GM19238 (cell line): ENCODE measurements around the gene RGS11.
A peak's percentile ranks its signal among the peaks of the same experiment; 100 is the strongest.
"Not testable (repeated sequence)": the region's sequence is repeated elsewhere in the genome, so short reads cannot be mapped to it uniquely, and the experiment has no call there.

Source experiments
- DNase-seq: peaks from one replicate; pipeline ENCODE4 v3.0.0; 2011; ENCODE audit warnings: low spot score; ENCODE audit not compliant: insufficient read length

Gene RGS11

DNA sequence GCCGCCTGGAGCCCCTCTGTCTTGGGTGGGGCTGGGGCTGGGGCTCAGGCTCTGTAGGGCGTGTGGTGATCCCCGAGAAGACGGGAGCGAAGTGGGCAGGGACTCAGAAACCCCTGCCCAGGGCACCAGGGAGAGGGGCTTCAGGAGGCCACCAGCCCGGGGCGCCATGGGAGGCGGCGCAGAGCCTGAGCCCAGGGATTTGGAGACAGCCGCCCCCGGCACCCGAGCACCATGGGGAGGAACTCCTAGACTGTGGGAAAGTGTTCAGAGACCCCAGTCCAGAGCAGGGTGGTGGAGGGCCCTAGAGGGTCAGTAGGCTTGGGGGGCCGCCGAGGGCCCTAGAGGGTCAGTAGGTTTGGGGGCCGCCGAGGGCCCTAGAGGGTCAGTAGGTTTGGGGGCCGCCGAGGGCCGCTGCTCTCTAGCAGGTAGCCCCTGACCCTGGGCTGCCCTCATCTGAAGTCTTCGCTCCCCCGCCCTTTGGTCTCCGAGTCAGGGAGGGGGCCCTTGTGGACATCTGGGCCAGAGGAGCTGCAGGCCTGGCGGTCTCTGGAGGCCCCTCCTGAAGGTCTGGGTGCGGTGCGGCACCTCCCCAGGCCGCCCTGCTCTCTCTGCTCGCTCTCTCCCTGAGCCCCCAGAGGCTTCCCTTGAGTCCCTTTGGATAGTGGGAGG lies 5.4 kb upstream of the RGS11 start:
- DNase-seq: no peak

DNA sequence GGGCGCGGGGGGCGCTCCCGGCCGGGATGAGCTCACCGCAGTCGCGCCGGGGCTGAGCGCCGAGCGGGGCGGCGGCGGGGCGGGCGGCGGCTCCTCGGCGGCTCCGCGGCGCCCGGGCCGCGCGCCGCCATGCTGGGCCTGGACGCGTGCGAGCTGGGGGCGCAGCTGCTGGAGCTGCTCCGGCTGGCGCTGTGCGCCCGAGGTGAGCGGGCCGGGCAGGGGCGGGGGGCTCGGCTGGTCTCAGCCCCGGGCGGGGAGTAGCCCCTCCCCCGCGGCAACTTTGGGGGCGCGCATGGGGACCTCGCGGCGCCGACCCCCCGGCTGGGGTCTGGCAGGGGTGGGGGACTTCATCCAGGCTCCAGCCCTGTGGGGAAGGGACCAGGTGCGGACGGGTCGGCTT lies 4.8 kb upstream of the RGS11 start, which contains the start of gene ARHGDIG:
TSS of gene ARHGDIG (plus strand) at position 40 of the 400 bp plus-strand sequence. CDS start at position 130, 90 bp downstream.
- DNase-seq: no peak

DNA sequence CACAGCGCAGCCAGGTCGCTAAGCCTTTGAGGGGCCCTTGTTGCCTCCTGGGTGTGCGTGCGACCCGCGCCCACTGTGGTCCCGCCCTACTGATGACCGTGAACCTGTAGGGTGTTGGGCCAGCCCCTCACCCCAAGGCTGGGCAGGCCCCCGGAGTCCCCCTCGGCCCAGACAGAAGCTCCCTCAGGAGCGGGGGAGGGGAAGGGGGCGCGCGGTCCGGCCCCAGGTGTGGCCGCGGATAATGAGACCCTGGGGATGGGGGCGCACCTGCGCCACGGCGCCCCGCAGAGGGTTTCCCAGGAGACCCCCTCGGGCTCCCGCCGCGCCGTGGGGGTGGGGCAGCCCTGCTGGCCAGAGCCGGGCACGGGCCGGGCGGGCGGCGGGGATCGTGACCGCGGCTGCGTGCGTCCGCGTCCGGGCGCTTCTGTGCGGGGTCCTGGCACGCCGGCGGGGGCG lies 4.3 kb upstream of the RGS11 start:
- DNase-seq: no peak

DNA sequence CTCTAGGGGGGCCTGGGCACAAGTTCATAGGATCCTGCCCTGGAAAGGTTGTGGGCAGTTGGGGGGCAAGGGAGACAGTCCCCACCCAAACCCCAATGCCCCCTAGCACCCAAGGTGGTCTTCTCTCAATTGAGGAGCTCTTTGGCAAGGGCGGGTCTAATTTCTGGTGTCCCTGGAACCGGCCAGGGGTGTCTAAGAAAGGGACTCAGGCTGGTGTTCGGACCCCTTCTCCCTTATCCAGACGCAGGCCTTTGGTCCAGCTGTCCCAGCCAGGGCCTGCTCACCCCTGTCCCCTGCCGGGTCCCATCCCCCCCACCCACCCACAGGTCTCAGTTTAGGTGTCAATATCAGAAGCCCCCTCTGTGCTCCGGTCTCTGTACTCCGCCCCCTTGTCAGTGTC lies 3.8 kb upstream of the RGS11 start:
- no peak for DNase-seq

DNA sequence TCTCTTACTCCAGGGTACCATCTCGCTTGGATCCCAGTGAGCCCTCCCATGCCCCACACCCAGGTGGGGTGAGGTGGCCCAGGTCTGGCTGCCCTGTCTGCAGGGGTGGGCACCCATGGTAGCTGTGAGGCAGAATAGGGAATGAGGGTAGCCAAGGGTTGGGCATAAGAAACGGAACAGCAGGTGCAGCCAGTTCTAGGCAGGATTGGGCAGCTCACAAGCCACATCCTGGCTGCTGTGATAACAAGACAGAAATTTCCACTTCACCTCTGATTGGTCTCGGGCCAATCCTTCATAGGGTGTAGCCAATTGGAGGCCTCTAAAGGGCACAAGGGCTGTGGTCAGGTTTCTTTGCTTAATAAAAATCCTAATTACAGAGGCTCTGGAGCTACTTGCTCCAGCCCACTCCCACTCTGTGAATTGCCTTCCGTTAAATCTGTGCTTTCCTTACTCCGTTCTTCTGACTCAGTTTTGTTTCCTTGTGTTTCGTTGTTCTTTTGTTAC lies 3.2 kb upstream of the RGS11 start:
- DNase-seq: peak; percentile 65

DNA sequence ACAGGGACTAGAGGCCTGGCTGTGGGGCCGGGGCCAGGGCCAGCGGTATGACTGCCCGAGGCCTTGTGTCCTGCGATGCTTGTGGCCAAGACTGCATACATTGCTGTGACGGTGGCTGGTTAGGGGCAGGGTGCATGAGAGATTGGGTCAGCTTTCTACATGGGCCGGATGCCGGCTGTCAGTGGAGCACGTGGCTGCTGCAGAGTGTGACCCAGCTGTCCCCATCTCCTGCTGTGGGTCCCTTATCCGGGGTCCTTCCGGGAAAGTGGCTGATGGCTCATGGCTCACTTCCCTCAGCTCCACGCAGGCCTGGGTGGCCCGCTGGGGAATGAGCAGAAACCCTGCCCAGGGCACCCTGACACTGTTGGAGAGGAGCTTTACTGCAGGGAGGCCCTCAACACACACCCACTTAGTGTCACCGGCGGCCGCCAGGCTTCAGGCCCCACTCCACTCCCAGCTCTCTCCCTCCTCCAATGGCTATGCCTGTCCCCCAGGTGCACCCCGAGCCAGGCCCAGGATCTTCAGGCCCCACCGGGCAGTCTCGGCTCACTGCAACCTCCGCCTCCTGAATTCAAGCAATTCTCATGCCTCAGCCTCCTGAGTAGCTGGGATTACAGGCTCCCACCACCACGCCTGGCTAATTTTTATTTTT lies 808 bp upstream of the RGS11 start:
- DNase-seq: no peak

DNA sequence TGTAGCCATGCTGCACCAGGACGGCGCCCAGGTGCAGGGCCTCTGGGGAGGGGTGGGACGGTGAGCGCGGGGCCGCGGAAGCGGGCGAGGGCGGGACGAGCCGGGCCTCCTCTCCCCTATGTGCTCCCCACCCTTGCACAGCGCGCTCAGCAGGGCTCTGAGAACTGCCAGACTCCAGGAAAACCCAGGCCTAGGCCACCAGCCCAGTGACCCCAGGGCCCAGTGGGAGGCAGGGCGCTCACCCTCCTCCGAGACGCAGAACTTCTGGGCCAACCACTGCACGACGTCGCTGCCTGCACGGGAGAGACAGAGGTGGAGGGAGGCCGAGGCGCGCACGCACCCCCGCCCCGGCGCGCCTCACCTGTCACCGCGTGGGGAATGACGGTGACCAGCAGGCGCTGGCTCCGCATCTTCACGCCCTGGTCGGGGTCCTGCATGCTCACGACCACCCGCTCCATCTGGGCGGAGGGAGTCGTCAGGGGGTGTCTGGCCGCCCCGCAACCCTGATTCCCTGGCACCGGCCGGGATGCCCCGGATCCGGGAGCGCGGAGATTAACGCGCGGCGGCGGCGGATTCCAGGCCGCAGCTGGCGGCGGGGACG lies 603 bp downstream of the RGS11 start:
- DNase-seq: no peak

DNA sequence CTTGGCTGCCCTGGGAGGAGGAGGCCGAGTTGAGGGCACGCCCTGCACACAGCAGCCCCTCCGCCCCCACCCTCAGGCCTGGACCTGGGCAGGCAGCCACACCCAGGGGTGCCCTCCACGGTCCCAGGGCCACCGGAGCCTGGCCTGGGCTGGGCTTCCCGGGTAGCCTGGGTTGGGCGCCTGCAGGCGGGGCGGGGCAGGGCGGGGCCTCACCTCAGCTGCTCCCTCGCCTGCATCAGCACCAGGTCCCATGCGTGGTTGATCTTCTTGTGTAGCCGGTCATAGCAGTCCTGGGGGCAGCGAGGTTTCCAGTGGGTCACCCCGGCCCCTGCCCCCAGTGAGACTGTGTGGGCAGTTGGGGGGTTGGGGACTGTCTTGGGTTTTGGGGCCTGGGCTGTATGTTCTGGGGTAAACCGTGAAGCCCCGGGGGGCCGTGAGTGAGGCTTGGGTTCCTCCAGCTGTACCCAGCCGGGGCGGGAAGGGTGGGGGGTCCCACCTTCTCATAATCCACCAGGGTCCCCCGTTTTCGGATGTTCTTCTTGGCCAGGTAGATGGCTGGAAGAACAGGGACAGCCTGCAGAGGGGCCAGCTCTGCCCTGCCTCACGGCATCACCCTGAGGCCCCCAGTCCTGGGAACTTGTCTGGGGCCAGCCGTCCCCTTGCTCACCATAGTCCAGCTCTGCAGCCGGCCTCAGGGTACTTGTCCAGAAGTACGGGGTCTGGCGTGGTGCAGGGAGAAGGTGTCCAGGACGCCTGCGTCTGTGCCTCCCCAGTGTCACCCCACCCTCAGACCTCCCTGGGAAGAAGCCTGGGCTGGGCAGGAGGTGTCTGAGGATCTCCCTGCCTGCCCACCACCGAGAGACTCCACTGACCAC lies 2.0 kb downstream of the RGS11 start:
- DNase-seq: no peak

DNA sequence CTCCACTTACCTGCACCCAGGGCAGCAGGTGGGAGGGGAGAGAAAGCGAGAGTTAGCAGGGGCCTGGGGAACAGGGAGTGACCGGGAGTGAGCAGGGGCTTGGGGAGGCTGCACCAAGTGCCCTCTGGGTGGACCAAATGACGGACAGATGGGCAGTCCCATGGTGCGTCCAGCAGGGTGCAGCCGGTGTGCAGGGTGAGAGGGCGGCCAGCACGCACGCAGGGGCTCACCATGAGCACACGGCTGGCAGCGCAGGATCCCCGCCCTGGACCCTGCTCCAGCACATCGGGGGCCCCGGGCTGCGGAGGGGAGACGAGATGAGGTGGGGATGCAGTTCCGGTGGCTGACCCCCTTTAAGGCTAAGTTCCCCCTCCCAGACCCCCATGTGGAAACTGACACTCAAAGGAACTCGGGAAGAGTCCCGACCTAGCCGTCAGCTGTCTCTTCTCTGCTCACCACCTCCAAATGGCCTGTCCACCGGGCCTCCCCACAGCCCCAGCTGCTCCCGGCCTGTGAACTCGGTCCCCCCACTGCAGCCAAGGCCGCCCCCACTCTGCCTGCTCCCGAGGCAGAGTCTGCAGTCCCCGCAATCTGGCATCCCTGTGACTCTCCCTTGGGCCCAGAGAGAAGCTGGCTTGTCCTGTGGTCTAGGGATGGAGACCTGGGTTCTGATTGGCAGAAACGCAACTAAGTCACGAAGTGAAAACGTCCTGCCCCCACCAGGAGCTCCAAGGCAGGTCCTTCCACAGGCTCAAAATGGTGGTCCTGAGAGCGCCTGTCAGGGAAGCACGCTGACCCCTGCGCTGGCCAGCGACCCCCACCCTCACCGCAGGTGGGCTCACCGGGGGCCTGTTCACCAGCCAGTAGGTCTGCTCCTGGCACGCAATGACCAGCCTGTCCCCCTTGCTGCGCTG lies 2.9 kb downstream of the RGS11 start:
- no peak for DNase-seq

DNA sequence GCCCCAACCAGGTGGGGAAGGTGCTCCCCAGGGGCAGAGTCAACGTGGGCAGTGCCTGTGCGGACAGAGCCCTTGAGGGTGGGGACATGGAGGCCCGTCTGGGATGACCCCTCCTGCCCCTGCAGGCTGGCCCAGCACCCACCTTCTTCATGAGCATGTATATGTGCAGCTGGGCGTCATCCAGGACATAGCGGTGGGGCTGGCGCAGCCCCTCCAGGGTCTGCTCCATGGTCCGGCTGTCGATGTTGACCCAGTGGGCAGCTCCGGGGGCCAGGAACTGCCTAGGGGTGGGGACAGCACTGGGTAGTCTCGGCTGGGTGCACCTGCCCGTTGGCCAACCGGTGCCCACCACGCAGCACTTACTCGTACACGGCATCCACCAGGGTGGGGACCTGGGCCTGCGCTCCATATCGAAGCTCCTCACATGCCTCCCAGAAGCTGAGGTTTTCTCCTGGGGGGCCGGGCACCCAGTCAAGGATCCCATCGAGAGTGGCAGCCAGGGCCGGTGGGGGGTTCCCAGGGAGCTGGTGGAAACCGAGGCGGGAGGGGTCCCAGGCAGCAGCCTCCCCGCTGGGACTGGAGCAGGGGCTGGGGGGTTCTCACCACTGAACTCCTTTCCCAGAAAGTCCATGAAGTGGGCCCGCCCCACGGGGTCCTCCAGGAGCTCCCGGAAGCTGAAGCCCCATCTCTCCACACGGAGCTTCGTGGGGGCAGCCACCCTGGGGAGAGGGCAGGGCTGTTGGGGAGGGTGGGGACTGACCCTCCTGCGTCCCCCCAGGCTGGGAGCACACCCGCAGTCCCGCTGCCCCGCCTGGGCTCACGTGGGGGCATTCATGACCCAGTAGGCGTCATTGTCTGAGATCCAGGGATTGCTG lies 5.1 kb downstream of the RGS11 start:
- no peak for DNase-seq

DNA sequence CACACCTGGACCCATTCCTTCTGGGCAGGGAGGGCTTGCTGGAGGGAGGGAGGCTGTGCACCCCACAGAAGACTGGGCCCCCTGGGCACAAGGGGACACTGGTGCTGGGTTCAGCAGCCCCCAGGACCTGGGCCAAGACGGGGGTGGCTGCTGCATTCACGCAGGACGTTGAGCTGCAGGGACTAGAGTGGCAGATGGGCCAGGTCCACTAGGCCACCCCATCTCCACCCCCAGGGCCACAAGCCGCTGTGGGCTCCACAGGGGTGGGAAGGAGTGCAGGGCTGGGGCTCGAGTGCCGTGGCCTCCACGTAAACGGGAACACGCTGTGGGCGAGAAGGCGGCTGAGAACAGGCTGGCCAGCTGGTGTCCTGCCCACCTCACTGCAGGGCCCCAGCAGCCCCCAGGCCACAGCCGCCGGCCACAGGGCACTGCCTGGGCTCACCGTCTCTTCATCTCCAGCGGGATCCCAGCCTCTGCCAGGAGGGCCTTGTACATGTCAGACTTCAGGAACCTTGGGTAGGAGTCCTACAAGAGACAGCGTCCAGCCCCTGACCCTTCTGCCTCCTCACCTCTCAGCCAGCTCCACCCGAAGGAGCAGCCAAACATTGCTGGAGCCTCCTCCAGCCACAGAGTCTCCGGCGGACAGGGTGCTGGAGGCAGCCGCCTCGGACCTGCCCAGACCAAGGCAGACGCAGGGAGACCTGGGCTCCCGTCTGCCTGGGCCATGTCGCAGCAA lies 6.5 kb downstream of the RGS11 start:
- no peak for DNase-seq

DNA sequence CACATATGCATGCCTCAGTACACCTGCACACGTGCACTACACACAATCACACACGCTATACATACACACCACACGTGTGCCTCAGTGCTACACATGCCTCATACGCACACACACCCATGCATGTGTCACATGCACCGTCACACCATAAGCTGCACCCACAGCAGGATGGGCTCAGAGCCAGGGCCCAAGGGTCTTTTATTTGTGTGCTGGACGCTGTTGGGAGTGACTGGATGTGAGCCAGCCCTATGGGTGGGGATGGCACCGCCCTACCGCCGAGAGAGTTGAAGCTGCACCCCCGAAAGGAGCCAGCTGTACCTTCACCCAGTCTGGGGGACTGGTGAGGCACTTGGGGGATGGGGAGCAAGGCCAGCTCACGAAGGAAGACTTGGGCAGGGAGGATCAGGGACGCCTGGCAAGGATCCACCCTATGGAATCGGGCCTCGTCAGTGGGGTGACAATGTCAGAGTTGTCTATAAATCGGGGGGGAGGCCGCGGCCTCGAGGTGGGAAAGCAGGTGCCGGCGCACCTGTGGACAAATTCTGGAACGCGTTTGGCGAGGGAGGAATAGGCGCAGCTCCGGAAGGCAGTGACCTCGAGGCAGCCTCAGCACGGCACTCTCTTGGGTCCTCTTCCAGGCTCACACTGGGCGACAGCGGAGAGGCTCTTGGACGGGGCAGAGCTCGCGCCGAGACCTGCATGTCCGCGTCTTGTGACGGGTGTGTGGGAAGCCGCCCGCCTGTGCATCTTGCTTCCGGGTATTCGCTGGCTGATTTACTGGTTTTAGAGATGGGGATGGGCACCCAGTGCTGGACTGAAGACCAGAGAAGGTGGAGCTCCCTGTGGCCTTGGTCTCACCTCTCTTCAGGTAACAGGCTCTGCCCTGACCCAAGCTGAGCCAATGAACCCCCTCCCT lies 7.3 kb downstream of the RGS11 start:
- no peak for DNase-seq

DNA sequence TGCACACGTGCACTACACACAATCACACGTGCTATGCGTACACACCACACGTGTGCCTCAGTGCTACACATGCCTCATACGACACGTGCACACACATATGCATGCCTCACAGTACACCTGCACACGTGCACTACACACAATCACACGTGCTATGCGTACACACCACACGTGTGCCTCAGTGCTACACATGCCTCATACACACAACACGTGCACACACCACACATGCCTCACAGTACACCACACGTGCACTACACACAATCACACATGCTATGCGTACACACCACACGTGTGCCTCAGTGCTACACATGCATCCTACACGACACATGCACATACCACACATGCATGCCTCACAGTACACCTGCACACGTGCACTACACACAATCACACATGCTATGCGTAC lies 8.2 kb downstream of the RGS11 start:
- not testable (repeated sequence) for DNase-seq

DNA sequence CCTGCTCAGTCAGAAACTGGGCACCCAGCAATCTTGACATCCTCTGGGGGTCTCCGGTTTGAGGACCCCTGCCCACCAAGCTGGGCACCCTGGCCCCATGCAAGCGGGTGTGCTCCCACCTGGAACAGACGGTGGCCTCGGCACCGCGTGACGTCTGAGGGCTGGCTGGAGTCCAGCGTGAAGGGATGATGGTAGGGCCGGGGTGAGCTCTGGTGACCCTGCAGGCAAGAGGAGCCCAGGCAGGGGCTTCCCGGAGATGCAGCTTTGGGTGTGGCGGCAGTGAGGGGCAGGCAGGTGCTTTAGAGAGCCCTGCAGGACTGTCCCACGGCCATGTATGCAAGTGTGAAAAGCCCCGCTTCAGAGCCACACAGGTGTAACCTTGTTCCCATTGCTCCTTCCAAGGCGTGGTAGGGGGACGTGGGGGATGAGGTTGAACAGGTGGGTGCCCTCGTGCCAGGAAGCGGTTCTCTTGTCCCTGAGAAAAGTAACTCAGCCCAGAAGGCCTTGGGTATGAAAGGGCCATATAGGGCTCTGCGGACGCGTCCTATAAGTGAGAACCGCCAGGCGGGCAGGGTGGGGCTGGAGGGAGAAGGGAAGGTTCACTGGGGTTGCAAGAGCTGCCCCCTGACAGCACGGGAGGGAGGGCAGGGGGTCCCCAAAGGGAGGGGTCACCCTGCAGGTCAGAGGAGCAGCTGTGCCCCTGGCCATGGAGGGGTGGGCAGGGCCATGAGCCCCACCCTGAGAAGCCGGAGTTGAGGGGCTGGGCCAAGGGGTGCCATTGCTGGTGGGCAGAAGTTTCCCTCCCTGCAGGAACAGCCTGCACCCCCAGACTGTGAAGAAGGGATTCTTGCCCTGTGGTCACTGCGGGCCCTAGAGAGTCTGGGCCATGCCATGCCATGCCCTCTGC lies 9.2 kb downstream of the RGS11 start:
- DNase-seq: no peak

DNA sequence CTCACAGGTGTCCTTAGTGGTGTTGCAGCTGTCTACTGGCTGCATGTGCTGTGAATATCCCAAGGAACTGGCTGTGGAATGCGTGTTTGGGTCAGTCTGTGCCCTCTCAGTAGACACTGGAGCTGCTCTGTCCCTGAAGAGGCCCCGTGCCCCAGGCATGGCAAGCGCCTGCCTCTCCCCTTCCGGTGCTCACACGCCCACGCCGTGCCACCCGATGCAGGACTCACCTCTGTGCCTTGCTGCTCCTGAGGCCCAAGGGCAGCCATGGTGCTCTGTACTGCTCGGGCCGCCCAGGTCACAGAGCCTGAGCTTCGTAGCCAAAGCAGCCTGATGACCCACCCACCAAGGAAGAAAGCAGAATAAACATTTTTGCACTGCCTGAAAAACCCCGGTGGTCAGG lies 10.0 kb downstream of the RGS11 start:
- DNase-seq: no peak

DNA sequence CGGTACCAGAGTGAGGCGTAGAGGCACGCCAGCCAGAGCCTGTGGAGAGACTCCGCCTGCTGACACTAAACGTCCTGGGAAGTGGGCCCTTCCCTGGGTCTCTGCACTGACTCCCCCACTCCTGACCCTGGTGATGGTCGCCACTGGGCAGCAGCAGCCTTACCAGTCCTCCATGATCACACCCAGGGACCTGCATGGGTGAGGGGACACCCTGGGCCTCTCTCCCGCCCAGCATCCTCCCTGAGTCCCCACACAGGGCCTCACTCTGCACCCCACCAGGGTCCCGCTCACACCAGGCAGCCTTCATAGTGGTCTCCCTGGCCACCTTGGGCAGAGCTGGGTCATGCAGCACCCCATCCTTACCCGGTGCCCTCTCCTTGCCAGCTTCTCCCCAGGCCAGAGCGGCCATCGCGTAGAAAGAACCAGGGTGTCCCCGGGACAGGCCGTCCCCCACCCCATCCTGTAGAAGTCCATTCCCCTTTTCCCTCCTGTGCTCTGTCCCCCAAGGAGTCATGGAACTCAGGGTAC lies 10.7 kb downstream of the RGS11 start:
- no peak for DNase-seq
